Neural cell (in vitro differentiated cells): Measurements from ENCODE around the gene AKR1B1.

ENCODE experiments used
- CTCF ChIP-seq: fragments of 450-650 bp; IDR thresholded peaks from 2 replicates; pipeline ENCODE4 v1.5.1; 2014; ENCODE audit warnings: antibody characterized with exemption, mild to moderate bottlenecking, moderate library complexity; ENCODE audit not compliant: poor library complexity, severe bottlenecking
- EP300 ChIP-seq: fragments of 450-650 bp; conservative IDR thresholded peaks from 2 replicates; pipeline ENCODE4 v1.6.1; 2014; ENCODE audit warnings: antibody characterized with exemption, mild to moderate bottlenecking, moderate library complexity; ENCODE audit not compliant: poor library complexity, severe bottlenecking
- EZH2 ChIP-seq: fragments of 200-600, 300-800 bp; shearing (Covaris generic), sonication (generic); IDR thresholded peaks from 2 replicates; pipeline ENCODE4 v1.6.1; 2014; ENCODE audit warnings: antibody characterized with exemption, low read length, borderline replicate concordance, mild to moderate bottlenecking; ENCODE audit not compliant: insufficient read depth, poor library complexity, severe bottlenecking
- REST ChIP-seq: IDR thresholded peaks from 2 replicates; pipeline ENCODE4 v1.6.1; 2012; ENCODE audit warnings: borderline replicate concordance

GRCh38 chr7:134444198-134444960 lies 14.5 kb downstream of the AKR1B1 start:
- TF ChIP-seq EZH2 (no peak), CTCF (no peak), EP300 (no peak), REST (no peak)
